ENCODE measurements around the gene ST3GAL5.

GRCh38 chr2:85787282-85787980 lies 101.4 kb downstream of the ST3GAL5 start:
- no peak for TF ChIP-seq CTCF (conservative IDR thresholded peaks at IDR 0.05 in 1 of 2, IDR thresholded peaks at IDR 0.05 in 1 of 2; ENCODE audit: low read depth in 1 of 2, low read length in 2 of 2)
- TF ChIP-seq EZH2 (IDR thresholded peaks at IDR 0.05; ENCODE audit: low read length, missing control alignments), result no peak

All from fibroblast of lung (primary cell).